NCI-H510A treated with DMSO at 0.1 percent for 48 hours (cell line): Measurements from ENCODE around the gene SLC2A9.
"Not testable (repeated sequence)": the region's sequence is repeated elsewhere in the genome, so short reads cannot be mapped to it uniquely, and the experiment has no call there.

Experiments used
- DNase-seq: peaks from one replicate; lab custom pipeline; 2025; lab: John Stamatoyannopoulos, UW

SLC2A9 gene

GRCh38 chr4:9826551-9826950 is 194.7 kb downstream of the SLC2A9 start:
- no peak for DNase-seq

GRCh38 chr4:9825049-9825448 is 196.2 kb downstream of the SLC2A9 start:
- no peak for DNase-seq

- DNase-seq: no peak
Observed at GRCh38 chr4:9820343-9820742, 201.0 kb downstream of the SLC2A9 start.

DNA sequence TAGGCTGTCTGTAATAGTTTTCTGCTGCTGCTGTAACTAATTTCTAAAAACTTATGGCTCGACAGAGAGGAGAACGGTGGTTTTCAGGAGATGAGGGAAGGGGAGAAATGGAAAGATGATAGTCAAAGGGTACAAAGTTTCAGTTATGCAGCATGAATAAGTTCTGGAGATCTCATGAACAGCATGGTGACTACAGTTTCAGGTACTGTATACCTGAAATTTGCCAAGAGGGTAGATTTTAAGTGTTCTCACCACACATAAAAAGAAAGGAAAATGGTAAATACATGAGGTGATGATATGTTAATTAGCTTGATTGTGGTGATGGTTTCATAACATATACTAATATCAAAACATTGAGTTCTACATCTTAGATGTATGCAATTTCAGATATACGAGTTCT is 205.0 kb downstream of the SLC2A9 start:
- no peak for DNase-seq

DNA sequence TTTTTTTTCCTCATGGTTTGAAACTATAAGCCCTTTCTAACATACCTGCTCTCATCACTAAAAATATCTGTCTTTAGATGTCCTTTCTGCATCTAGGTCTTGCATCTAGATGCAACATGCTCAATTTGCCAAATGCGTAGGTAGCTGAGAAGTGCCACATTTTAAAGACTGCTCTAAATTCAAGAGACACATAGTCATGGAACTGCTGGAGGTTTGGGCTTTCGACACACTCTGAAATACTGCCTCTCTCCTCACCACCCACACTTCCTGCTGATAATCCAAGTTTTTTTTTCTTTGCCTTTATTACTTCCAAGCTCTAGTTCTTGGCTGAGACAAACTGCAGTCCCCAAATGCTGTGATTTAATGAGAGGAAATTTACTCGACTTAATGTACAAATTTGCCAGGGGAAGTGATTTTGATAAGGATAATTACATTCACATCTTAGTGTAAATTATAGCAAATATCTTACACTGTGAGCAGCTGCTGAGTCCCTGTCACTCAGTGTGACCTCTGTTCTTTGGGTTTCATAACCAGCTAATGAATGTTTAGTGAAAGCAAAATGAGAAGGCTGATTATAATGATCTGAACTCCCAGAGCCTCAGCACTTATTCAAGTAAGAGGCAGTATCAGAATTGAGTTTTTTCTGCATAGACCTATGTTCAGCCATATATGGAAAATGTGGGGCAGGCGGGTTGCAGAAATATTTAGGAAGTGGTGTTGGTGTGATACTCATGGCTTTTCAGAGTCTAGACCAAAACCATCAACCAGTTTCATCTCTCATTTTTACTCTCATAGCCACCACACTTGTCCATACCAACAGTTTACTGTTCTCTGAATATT is 208.6 kb downstream of the SLC2A9 start:
- no peak for DNase-seq

- no peak for DNase-seq
Observed at GRCh38 chr4:9811806-9812205, 209.5 kb downstream of the SLC2A9 start.

GRCh38 chr4:9808077-9808476 is 213.2 kb downstream of the SLC2A9 start:
- DNase-seq: no peak

DNA sequence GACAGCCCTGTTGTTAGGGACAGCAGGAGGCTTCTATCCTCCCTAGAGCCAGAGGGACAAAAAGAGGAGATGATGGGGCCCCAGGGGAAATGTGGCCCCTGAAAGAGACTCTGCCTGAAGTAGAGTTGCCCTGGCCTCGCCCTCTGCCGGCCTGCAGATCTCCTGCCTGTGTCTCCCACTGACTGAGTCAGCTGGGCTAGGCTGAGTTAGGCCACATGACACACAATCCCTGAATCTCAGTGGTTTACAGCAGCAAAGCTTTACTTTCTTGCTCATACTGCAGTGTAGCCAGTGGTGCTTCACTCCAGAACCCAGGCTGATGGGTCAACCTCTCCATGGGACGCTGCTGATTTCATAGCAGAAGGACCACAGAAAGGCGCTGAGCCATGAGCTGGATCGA is 216.4 kb downstream of the SLC2A9 start:
- no peak for DNase-seq

DNA sequence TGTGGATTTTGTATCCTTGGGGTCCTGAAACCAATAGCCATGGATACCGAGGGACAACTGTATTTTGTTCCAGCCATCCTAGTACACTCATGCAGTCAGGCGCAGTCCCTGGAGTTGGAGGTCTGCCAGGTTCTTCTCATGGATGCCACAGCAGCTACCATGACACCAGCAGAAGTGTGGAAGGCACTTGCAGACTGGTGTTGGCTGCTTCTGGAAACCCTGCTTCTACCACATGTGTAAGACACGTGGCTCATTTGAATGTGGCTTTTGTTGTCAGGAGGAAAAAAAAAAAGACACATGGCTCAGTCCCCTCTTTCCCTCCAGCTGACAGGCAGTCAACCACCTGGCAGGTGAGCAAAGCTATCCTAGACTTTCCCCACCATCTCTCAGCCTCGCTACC is 220.4 kb downstream of the SLC2A9 start:
- peak; percentile 13 for DNase-seq

DNA sequence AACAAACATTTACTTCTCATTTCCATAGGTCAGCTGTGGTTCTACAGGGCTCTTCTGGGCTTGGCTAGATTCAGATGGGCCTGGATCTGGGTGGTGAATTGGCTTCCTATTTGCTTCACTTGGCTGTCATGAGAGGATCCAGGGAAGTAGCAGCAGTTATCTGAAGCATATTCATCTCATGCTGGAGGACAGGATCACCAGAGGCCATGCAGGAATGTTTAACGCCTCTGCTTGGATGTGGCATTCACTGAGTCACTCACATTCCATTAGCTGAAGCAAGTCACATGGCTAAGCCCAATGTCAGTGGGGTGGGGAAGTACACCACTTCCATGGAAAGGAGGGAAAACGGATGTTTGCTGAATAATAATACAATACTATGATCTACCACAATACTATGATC is 224.7 kb downstream of the SLC2A9 start:
- not testable (repeated sequence) for DNase-seq

DNA sequence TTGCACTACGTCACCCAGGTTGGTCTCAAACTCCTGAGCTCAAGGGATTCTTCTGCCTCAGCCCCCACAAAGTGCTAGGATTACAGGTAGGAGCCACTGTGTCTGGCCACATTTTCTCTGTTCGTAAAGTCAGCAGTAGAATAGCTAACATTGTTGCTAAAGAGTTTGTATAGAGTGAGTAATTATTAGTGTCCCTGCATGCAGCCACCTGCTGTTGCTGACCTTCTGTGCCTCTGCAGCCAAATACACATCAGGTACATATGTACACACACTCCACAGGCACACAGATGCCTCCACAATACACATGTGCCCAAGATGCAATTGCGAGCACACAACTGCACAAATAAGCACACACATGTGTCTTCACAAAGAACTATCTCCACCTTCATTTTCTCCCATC is 228.9 kb downstream of the SLC2A9 start:
- DNase-seq: no peak

GRCh38 chr4:9785891-9786290 is 235.4 kb downstream of the SLC2A9 start:
- DNase-seq: not testable (repeated sequence)

- no peak for DNase-seq
Observed at GRCh38 chr4:9782136-9782436, 239.2 kb downstream of the SLC2A9 start.

- peak; percentile 1 for DNase-seq
Observed at GRCh38 chr4:9781343-9782135, 239.8 kb downstream of the SLC2A9 start, which contains the start of gene DRD5. Gene DRD5 (plus strand): TSS chr4:9781634. CDS start chr4:9782030, 396 bp downstream.
